GM12891 (cell line): ENCODE measurements around the gene LRRC1.

Experiments used
- POLR2A ChIP-seq: IDR thresholded peaks from 2 replicates; pipeline ENCODE4 v1.6.1; 2011; ENCODE audit warnings: low read depth, low read length, control low read depth
- TAF1 ChIP-seq: IDR thresholded peaks from 2 replicates; pipeline ENCODE4 v1.6.1; 2011; ENCODE audit warnings: low read depth, low read length, control low read depth

DNA sequence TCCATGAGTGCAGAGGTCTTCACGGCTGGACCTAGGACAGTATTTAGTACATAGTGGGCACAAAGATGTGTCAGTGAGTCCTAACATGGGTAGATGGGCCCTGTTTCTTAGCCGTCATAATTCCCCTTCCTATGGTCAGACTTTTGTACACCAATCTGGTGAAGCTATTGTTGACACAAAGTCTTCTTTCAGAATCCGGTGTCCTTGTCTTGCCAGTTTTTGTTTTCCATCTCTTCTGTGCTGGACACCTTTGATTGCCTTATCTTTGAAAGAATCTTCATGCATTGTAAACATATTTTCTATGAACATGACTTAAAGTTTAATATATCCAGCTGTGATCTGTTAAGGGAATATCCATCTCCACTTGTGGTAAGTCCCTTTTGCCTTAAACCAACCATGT, 4.5 kb downstream of the LRRC1 start:
- TF ChIP-seq POLR2A, result no peak
- TF ChIP-seq TAF1, result no peak
